ENCODE data around the gene EBF4. TPM values are rescaled to one million over a fixed set of nuclear protein-coding genes. Genes with fewer than 3 reads are reported as not detected.

Gene EBF4
- total RNA-seq, 2 donors from 2014 or later, result 2.0 to 2.3 TPM

- Mint-ChIP-seq H3K36me3 (ENCODE audit: low read depth) (peaks cover 6% of the 10 kb centered on the region), H3K27me3 (peaks cover 49% of the 10 kb centered on the region), H3K4me3 (no peak overlapping the region), H3K27ac (no peak overlapping the region), H3K4me1 (no peaks in the 10 kb centered on the region)
- DNase-seq (no peak), ATAC-seq (no peak)
- H3K9me3 ChIP-seq (ENCODE audit: control insufficient read depth, low read length, poor library complexity, severe bottlenecking), result no peaks in the 10 kb centered on the region
Measured at GRCh38 chr20:2699775-2700413, 7.3 kb downstream of the EBF4 start.

DNA sequence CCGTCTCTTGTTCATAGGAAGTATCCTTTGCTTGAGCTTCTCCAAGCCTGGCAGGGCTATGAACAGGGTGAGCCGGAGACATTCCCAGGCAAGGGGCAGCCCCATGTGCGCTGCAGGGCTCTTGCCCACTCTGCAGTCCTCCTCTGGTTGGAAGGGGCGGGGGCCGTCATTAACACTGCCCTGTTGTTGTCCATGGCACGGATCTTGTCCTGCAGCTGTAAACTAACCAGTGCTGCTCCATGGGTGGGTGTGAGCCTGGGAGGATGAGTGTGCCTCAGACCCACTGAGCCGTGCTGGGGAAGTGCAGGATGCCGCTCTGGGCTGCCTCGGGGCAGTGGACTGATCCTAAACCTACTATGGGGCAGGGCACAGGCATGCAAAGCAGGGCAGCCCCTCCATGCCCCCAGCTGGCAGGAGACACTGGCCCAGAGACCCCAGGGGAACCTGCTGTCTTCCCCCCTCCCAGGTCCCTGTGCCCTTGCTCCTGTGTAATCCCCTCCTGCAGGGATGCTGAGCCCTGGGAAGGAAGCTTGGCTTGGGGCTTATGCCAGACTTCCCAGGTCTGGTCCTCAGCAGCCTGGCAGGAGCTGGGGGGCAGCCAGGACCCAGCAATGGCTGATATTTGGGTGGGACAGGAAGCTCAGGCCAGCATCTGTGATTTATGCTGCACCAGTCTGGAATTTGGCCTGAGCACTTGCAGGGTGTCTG lies 8.5 kb downstream of the EBF4 start:
- DNase-seq (no peak), ATAC-seq (no peak)
- peaks cover 3% of the 10 kb centered on the region for H3K36me3 Mint-ChIP-seq (ENCODE audit: low read depth)
- H3K4me1 Mint-ChIP-seq, result no peaks in the 10 kb centered on the region
- H3K27ac Mint-ChIP-seq, result no peak overlapping the region
- no peaks in the 10 kb centered on the region for H3K9me3 ChIP-seq (ENCODE audit: control insufficient read depth, low read length, poor library complexity, severe bottlenecking)
- peaks cover 38% of the 10 kb centered on the region for H3K27me3 Mint-ChIP-seq
- H3K4me3 Mint-ChIP-seq, result no peak overlapping the region

DNA sequence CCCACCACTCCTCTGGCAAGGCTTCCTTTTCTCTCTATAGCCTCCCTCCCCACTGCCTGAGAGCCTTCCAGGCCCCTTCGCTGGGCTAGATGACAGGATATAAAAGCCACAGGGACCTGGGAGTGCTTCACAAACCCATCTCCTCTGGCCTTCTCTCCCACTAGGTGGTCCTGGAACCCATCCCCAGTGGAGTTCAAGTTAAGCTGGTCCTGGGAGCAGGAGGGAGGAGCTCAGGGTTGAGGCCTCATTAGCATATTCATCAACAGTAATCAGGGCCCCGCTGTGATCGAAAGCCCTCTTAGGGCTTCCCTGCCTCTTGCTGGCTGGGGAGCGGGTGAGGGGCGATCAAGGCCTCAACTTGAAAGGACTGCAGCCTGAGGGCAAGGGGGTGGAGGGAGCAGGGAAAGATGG lies 9.1 kb downstream of the EBF4 start:
- Mint-ChIP-seq H3K27me3 (peaks cover 32% of the 10 kb centered on the region), H3K4me1 (no peaks in the 10 kb centered on the region), H3K4me3 (no peak overlapping the region), H3K36me3 (ENCODE audit: low read depth) (peaks cover 3% of the 10 kb centered on the region), H3K27ac (no peak overlapping the region)
- ATAC-seq (no peak), DNase-seq (no peak)
- no peaks in the 10 kb centered on the region for H3K9me3 ChIP-seq (ENCODE audit: control insufficient read depth, low read length, poor library complexity, severe bottlenecking)

DNA sequence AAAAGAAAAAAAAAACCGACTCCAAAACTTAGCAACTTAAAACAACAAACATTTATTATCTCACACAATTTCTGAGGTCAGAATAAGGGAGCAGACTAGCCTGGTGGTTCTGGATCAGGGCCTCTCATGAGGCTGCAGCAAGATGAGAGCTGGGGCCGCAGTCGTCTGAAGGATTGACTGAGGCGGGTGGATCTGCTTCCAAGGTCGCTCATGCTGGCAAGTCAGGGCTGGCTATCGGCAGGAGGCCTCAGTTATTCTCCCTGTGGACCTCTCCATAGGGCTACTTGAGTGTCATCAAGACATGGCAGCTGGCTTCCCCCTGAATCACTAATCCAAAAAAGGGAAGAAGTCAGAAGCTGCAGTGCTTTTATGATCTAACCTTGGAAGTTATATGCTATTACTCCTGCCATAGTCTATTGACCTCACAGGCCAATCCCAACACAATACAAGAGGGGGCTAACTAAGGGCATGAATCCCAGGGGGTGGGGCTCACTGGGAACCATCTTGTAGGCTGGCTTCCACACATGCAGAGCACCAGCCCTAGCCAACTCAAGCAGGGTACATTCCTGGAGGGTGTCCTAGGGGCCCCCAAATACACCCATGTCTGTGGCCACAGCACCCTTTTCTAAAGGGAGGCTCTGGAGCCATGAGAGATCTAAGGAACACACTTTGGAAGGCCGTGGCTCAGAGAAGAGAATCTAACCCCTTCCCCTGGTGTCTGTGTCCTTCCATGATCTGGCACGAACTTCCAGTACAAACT lies 11.3 kb downstream of the EBF4 start:
- no peaks in the 10 kb centered on the region for H3K4me1 Mint-ChIP-seq
- H3K27ac Mint-ChIP-seq, result no peak overlapping the region
- H3K4me3 Mint-ChIP-seq, result no peak overlapping the region
- ATAC-seq, result no peak
- no peak for DNase-seq
- H3K9me3 ChIP-seq (ENCODE audit: control insufficient read depth, low read length, poor library complexity, severe bottlenecking), result no peaks in the 10 kb centered on the region
- peaks cover 30% of the 10 kb centered on the region for H3K27me3 Mint-ChIP-seq
- peaks cover 3% of the 10 kb centered on the region for H3K36me3 Mint-ChIP-seq (ENCODE audit: low read depth)

DNA sequence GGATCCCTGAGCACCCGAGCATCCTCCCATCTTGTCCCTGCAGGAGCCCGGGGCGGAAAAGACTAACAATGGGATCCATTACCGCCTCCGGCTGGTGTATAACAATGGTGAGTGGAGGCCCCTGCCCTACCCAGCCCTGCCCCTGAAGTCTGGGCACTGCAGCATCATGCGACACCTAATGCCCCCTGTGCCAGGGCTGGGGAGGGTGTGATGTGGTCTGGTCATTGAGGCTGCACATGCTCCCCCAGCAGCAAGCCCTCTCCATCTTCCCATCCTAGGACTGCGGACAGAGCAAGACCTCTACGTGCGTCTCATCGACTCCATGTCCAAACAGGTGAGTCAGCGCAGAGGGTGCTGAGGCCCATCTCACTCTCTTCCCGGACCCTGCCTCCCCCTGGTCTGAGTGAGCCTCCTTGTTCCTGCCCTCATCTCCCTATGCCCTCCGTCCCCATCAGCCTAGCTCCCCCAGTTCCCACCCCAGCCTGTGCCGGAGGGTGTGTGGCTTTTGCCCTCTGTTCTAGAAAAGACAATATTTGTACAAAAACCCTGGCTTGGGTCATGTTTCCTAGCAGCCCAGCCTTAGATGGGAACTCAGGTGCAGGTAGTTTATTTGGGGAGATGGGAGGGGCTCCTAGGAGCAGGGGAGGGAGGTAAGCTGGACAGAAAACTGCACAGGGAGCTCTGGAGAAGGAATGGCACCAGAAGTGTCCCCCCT lies 13.5 kb downstream of the EBF4 start:
- peaks cover 3% of the 10 kb centered on the region for H3K36me3 Mint-ChIP-seq (ENCODE audit: low read depth)
- no peak for DNase-seq
- H3K4me3 Mint-ChIP-seq, result no peak overlapping the region
- peaks cover 27% of the 10 kb centered on the region for H3K27me3 Mint-ChIP-seq
- no peaks in the 10 kb centered on the region for H3K9me3 ChIP-seq (ENCODE audit: control insufficient read depth, low read length, poor library complexity, severe bottlenecking)
- no peaks in the 10 kb centered on the region for H3K4me1 Mint-ChIP-seq
- H3K27ac Mint-ChIP-seq, result no peak overlapping the region
- ATAC-seq, result no peak

DNA sequence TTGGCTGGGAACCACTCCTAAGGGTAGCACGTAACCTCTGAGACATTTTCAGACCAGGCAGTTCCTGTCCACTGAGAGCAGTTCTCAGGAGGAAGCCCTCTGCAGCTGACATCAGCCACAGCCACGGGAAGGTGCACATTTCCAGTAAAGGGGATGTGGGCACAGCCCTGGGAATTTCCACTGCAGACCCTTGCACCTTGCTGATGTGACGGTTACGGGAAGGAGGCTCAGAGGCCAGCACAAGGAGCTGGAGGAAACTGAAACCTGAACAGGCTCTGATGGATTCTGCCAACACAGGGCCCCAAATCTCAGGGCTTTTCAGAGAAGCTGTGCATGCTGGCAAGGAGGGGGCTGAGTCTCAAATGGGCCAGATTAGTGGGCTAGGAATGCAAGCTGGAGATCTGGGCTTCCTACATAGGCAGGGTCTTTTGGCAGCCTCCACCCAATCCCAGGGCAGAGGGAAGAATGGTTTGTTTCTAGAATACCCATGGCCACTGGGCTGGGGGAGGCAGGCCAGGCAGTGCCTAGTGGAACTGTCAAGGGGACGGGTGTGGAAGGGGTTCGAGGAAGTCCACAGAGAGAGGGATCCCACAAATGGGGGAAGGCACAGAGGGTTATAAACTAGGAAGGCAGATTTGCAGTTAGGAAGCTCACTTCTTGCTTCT lies 14.2 kb downstream of the EBF4 start:
- Mint-ChIP-seq H3K4me1 (no peaks in the 10 kb centered on the region), H3K27ac (no peak overlapping the region), H3K36me3 (ENCODE audit: low read depth) (peaks cover 3% of the 10 kb centered on the region), H3K4me3 (peak overlapping the region; percentile 19), H3K27me3 (peaks cover 22% of the 10 kb centered on the region)
- H3K9me3 ChIP-seq (ENCODE audit: control insufficient read depth, low read length, poor library complexity, severe bottlenecking), result no peaks in the 10 kb centered on the region
- DNase-seq, result no peak
- no peak for ATAC-seq

GRCh38 chr20:2707353-2708072 lies 14.9 kb downstream of the EBF4 start:
- Mint-ChIP-seq H3K4me3 (no peak overlapping the region), H3K4me1 (no peaks in the 10 kb centered on the region), H3K36me3 (ENCODE audit: low read depth) (peaks cover 3% of the 10 kb centered on the region), H3K27me3 (peaks cover 22% of the 10 kb centered on the region), H3K27ac (no peak overlapping the region)
- H3K9me3 ChIP-seq (ENCODE audit: control insufficient read depth, low read length, poor library complexity, severe bottlenecking), result no peaks in the 10 kb centered on the region
- DNase-seq, result no peak
- no peak for ATAC-seq

- DNase-seq, result no peak
- H3K9me3 ChIP-seq (ENCODE audit: control insufficient read depth, low read length, poor library complexity, severe bottlenecking), result no peaks in the 10 kb centered on the region
- Mint-ChIP-seq H3K4me3 (no peak overlapping the region), H3K36me3 (ENCODE audit: low read depth) (peaks cover 3% of the 10 kb centered on the region), H3K4me1 (no peaks in the 10 kb centered on the region), H3K27me3 (peaks cover 22% of the 10 kb centered on the region), H3K27ac (no peak overlapping the region)
- ATAC-seq, result no peak
Measured at GRCh38 chr20:2708073-2708415, 15.5 kb downstream of the EBF4 start.

GRCh38 chr20:2708665-2709064 lies 16.1 kb downstream of the EBF4 start:
- peaks cover 22% of the 10 kb centered on the region for H3K27me3 Mint-ChIP-seq
- no peaks in the 10 kb centered on the region for H3K9me3 ChIP-seq (ENCODE audit: control insufficient read depth, low read length, poor library complexity, severe bottlenecking)
- peaks cover 3% of the 10 kb centered on the region for H3K36me3 Mint-ChIP-seq (ENCODE audit: low read depth)
- H3K4me1 Mint-ChIP-seq, result no peaks in the 10 kb centered on the region
- no peak for DNase-seq
- H3K27ac Mint-ChIP-seq, result no peak overlapping the region
- H3K4me3 Mint-ChIP-seq, result no peak overlapping the region
- no peak for ATAC-seq

GRCh38 chr20:2709205-2709981 lies 16.8 kb downstream of the EBF4 start:
- ATAC-seq, result no peak
- Mint-ChIP-seq H3K27ac (no peak overlapping the region), H3K27me3 (peaks cover 21% of the 10 kb centered on the region), H3K4me1 (no peaks in the 10 kb centered on the region), H3K36me3 (ENCODE audit: low read depth) (peaks cover 2% of the 10 kb centered on the region), H3K4me3 (no peak overlapping the region)
- no peaks in the 10 kb centered on the region for H3K9me3 ChIP-seq (ENCODE audit: control insufficient read depth, low read length, poor library complexity, severe bottlenecking)
- DNase-seq, result no peak

- ATAC-seq (peak; percentile 69), DNase-seq (no peak)
- Mint-ChIP-seq H3K36me3 (ENCODE audit: low read depth) (no peaks in the 10 kb centered on the region), H3K4me1 (no peaks in the 10 kb centered on the region), H3K27ac (no peak overlapping the region), H3K27me3 (peaks cover 6% of the 10 kb centered on the region), H3K4me3 (no peak overlapping the region)
- H3K9me3 ChIP-seq (ENCODE audit: control insufficient read depth, low read length, poor library complexity, severe bottlenecking), result no peaks in the 10 kb centered on the region
Measured at GRCh38 chr20:2713285-2713684, 20.7 kb downstream of the EBF4 start.

- Mint-ChIP-seq H3K36me3 (ENCODE audit: low read depth) (no peaks in the 10 kb centered on the region), H3K4me1 (peaks cover 10% of the 10 kb centered on the region), H3K27me3 (peaks cover 11% of the 10 kb centered on the region), H3K27ac (peak overlapping the region; percentile 78), H3K4me3 (peak overlapping the region; percentile 76)
- H3K9me3 ChIP-seq (ENCODE audit: control insufficient read depth, low read length, poor library complexity, severe bottlenecking), result peaks cover 2% of the 10 kb centered on the region
- ATAC-seq (peak; percentile 94), DNase-seq (no peak)
Measured at GRCh38 chr20:2729251-2729713, 36.7 kb downstream of the EBF4 start.
